HG02981 (cell line): Measurements from ENCODE around the gene ITGAE.
"Not testable (repeated sequence)": the region's sequence is repeated elsewhere in the genome, so short reads cannot be mapped to it uniquely, and the experiment has no call there.

ENCODE experiments used
- ATAC-seq: cut with Tn5 transposase; IDR thresholded peaks from one replicate; pipeline ENCODE4 v1.9.1; 2021; ENCODE audit warnings: mild to moderate bottlenecking, moderate library complexity; ENCODE audit not compliant: unreplicated experiment

The ITGAE gene

DNA sequence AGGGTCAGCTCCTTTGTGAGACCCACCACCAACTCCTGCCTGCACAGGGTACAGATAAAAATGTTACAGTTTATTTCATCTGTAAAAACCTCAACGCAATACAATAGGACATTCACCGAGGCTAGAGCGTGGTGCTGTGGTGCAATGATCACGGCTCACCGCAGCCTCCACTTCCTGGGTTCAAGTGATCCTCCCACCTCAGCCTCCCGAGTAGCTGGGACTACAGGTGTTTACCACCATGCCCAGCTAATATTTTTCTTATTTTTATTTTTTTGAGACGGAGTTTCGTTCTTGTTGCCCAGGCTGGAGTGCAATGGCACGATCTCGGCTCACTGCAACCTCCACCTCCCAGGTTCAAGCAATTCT is 66.1 kb downstream of the ITGAE start:
- not testable (repeated sequence) for ATAC-seq

DNA sequence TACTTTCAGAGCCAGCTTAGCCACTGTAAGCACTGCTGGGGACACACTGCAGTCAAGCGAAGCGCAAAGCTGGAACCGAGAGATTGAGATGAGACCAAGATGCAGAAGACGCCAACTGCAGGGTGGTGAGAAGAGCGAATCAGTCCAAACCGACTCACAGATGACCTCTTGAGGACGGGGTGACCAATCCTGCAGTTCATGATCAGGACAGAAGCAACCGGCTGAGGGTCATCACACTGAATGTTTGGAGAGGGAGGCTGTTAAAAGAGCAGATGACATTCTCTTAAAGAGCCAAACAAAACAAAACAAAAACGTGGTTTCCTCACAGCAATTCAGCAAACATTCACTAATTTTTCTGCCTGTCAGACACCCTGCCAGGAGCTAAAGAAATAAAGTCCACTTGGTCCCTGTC is 68.8 kb downstream of the ITGAE start:
- no peak for ATAC-seq

DNA sequence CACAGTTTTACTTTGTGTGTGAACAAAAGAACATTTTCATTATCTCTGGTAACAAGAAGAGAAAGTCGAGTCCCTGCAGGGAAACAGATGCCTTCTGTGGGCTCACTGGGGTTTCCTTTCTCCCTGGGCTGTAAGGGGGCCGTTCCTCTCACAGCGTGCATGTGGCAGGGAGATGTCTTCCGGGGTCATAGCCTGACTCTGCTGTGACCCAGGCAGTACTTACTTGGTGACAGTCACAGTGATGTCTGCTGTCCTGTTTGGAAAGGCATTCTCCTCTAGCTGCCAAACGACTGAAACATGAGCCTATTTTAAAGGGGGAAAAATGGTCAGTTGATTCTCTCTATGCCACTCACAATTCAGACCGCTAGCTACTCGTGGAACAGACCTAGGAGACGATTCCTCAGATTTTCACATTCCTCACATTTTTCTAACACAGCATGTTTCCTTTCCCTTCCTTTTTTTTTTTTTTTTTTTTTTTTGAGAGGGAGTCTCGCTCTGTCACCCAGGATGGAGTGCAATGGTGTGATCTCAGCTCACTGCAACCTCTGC is 70.0 kb downstream of the ITGAE start:
- ATAC-seq, result no peak

DNA sequence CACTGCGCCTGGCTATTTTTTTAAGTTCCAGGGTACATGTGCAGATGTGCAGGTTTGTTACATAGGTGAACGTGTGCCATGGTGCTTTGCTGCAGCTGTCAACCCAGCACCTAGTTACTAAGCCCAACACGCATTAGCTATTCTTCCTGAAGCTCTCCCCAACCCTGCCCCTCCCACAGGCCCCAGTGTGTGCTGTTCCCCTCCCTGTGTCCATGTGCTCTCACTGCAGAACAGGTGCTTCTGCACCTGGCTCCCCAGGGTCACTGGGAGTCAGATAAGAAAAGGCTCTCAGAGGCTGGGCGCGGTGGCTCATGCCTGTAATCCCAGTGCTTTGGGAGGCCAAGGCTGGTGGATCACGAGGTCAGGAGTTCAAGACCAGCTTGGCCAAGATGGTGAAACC is 71.1 kb downstream of the ITGAE start:
- no peak for ATAC-seq

DNA sequence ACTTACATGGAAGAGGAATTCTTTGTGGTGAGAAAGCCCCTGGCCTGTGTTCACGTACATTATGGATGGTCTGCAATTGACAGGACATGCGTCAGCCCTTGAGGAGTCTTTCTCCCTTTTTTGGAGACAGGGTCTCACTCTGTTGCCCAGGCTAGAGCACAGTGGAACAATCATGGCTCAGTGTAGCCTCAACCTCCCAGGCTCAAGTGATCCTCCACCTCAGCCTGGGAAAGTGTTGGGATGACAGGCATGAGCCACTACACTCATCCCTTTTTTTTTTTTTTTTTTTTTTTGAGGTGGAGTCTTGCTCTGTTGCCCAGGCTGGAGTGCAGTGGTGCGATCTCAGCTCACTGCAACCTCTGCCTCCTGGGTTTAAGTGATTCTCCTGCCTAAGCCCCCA is 72.9 kb downstream of the ITGAE start:
- ATAC-seq, result not testable (repeated sequence)

DNA sequence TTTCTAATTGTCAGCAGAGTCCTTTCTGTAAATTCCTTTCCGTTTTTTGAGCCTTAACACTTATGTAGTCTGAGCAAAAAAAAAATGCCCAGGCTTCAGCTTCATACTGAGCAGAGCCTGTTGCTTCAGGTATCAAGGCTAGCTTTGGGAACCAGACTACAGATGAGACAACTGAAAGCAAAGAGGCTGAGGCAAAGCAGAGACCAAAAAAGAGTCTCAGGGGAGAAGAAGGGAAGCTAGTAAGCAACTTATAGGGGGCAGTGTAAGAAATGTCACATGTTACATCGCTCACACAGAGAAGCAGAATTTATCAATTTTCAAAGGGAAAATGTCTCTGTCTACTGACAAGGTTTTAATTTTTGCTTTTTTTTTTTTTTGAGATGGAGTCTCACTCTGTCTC is 73.9 kb downstream of the ITGAE start:
- ATAC-seq, result no peak

DNA sequence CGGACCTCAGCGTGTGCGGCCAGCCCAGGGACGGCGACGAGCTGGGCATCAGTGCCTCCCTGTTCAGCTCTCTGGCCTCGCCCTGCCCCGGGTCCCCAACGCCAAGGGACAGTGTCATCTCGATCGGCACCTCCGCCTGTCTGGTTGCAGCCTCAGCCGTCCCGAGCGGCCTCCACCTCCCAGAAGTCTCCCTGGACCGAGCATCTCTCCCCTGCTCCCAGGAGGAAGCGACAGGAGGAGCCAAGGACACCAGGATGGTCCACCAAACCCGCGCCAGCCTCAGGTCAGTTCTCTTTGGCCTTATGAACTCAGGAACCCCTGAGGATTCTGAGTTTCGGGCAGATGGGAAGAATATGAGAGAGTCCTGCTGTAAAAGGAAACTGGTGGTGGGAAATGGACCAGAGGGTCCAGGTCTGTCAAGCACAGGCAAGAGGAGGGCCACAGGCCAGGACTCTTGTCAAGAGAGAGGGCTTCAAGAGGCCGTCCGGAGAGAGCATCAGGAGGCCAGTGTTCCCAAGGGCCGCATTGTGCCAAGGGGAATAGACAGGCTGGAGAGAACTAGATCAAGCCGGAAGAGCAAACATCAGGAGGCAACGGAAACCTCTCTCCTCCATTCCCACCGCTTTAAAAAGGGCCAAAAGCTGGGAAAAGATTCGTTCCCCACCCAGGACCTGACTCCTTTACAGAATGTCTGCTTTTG is 76.5 kb downstream of the ITGAE start:
- ATAC-seq, result no peak

DNA sequence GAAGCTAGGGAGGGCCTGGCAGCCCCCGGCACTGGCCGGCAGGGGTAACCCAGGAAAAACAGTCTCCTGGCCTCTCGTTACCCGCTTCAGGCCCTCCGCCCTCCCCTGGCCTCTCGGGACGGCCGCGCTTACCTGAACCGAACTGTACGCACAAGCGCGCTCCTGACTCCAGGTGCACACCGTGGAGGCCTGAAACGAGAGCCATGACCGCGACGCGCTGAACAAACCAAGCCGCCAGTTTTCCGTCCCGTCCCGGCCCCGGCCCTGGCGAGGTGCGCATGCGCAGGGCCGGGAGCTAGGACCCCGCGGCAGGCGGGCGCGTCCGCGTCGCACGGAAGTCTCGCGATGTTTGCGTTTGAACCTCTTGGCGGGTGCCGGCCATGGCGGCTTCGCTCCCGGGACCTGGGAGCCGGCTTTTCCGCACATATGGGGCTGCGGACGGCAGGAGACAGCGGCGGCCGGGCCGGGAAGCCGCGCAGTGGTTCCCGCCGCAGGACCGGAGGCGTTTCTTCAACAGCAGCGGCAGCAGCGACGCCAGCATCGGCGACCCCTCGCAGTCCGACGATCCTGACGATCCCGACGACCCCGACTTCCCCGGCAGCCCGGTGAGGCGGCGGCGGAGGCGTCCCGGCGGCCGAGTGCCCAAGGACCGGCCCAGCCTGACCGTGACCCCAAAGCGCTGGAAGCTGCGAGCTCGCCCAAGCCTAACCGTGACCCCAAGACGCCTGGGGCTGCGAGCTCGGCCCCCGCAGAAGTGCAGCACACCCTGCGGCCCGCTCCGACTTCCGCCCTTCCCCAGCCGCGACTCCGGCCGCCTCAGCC is 77.2 kb downstream of the ITGAE start, which contains the start of gene HASPIN:
TSS of gene HASPIN (plus strand) at position 348 of the 822 bp plus-strand sequence. CDS start at position 381, 33 bp downstream.
- peak; percentile 87 for ATAC-seq

DNA sequence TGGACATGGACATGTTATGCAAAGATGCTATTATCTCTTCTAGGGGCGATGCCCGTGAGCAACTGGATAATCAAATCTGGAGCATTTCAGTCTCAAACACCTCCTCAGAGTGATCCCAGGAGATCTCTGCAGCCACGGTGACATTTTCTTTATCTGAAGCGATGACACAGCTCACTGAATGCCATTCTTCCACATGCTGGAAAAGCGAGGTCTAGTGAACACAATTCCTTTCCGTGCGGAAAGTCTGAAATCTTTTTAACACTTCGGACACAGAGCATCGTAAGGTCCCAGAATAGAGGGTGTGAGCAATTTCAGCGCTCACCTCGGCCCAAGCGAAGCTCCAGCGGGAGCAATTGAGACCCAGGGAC is 77.8 kb downstream of the ITGAE start:
- ATAC-seq, result no peak

DNA sequence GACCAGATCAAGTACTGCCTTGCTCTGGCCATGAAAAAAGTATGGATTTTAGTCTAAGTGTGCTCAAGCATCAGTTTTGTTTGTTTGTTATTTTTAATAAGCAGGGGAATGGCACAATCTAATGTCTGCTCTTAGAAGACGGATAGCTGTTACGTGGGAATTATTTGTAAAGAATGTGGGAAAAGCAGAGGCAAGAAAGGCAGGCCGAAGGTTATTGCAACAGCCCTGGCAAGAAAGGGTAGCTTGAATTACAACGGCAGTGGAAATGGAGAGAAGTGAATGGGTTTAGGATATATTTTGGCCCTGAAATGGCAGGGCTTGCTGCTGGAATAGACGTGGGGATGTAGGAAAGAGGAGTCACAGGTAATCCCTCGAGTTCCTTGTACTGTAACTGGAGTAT is 78.3 kb downstream of the ITGAE start:
- ATAC-seq, result no peak

DNA sequence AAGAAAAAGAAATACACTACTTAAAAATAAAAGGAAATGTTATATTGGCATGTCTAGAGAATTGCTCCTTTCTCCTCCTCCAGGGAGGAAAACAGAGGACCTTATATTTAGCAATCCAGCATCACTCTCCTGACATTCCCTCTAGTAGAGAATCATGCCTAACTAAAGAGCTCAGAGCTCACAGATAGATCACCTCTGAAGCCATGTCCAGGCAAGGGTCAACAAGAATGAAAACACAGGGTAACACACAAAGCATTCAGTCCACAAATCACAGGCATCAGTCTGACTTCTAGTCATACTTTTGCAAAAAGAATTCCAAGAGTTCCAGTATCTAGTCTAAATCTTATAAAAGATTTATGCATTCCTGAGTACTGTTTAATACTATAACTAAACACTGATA is 81.7 kb downstream of the ITGAE start:
- no peak for ATAC-seq

DNA sequence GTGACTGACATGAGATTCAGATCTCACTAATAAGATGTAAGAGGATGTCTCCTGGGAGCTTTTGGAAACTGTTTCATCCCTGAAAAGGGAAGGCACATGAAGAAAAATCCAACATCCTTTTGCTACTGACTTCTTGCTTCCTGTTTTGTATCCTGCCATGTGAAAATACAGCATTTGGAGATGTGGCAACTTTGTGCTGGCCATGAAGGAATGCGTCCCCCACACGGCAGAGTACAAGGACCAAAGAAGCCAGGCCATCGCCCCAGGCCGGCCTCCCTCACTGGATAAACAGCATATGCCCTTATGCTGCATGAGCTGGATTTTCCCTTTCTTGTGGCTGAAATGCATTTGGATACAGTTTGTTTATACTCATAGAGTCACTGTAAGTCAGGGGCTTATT is 82.8 kb downstream of the ITGAE start:
- ATAC-seq, result no peak

DNA sequence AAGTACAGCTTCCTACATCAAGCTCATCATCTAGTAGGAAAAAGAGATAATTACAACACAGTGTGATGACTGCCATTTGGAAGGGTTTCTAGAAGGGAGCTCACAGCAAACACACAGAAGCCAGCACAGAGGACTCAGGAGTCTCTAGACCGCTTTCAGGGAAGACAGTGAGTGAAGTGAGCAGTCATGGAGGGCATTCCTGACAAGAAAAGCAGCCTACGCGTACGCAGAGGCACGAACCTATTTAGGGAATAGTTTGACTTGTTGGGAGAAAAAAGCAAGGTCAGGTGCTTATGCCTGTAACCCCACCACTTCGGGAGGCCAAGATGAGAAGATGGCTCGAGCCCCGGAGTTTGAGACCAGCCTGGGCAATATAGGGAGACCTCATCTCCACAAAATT is 85.7 kb downstream of the ITGAE start:
- ATAC-seq, result no peak

DNA sequence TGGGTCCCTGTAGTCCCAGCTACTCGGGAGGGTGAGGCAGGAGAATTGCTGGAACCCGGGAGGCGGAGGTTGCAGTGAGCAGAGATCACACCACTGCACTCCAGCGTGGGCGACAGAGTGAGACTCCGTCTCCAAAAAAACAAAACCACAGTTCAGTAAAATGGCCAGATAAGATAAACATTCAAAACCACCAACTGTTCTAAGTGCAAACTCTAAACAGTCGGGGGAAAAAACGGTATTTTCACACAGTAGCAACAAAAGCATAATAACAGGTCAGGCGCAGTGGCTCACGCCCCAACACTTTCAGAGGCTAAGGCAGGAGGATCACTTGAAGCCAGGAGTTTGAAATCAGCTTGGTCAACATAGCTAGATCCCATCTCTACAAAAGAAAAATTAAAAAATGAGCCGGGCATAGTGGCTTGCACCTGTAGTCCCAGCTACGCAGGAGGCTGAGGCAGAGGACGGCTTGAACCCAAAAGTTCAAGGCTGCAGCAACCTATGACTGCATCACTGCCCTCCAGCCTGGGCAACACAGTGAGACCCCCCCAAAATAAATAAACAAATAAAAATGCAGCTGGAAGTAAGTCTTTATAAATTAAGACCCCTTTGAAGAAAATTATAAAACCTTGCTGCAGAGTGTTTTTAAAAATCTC is 88.1 kb downstream of the ITGAE start:
- no peak for ATAC-seq

DNA sequence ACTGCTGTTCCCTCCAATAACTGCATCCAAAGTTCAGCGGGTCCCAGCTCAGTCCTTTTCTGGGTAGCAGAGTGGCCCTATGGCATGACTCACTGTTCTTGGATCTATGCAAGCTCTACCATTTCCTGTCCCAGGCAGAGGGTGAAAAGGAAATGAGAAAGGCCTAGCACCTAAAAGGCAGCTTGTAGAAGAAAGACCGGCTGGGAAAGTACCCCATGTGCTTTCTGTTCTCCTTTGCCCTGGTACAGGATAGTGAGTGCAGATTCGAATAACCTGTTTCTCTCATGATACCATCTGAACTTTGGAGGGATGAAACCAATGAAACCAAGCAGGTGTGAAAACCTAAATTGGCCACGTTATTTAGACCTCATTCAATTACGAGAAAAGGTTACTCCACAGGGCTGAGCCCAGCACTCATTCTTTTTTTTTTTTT is 90.0 kb downstream of the ITGAE start:
- peak; percentile 92 for ATAC-seq

DNA sequence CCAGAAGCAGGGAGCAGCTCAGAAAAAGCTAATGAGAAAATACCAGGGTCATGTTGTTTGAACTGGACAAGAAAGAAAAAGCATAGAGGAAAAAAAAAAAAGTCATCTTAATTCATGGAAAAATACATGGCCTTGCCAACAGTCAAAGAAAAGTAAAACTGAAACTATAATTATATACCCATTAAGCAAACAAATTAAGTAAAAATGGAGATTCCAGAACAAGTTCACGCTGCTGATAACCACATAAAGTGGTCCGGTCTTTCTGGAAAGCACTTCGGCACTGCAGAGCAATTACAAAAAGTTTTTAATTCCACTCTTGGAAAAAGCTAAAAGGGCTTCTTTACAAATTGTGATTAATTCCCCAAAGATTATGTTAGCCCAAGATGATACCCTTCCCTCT is 92.6 kb downstream of the ITGAE start:
- ATAC-seq, result no peak

DNA sequence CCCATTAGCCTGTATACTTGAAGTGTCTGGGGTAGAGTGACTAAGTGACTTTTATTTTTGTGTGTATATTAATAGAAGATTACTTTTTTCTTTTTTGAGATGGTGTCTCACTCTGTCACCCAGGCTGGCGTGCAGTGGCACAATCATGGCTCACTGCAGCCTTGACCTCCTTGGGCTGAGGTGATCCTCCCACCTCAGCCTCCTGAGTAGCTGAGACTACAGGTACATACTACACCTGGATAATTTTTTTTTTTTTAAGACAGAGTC is 95.3 kb downstream of the ITGAE start:
- ATAC-seq, result not testable (repeated sequence)

DNA sequence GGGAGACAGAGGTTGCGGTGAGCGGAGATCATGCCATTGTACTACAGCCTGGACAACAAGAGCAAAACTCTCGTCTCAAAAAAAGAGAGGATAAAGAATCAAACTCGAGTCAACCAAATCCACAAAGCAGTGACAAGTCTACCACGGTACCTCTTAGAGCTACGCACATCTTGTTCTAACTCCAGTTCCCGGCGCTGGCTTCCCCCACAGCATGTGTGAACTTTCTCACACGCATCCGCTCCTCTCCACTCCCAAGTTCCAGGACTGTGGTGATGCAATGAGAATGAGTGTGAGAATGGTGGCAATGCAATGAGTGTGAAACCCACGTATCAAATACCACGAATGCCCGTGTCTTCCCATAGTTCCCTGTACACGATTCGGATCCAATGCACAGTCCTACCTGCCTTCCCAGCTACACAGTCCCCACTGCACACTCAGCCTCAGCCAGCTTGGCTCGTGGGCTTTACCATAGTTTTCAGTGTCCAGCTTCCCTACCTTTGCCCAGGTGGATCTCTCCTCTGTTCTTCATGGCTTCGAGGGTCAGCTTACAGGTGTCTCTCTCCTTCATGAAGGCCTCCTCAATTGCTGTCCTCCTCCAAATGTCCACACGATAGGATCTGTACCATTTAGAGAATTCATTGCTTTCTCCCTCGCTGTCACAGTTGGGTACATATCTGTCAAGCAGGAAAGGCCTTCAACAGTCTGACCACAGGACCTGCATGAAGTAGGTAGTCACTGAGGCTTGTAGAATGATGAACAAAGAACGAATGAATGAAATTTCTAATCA is 95.9 kb downstream of the ITGAE start:
- no peak for ATAC-seq

DNA sequence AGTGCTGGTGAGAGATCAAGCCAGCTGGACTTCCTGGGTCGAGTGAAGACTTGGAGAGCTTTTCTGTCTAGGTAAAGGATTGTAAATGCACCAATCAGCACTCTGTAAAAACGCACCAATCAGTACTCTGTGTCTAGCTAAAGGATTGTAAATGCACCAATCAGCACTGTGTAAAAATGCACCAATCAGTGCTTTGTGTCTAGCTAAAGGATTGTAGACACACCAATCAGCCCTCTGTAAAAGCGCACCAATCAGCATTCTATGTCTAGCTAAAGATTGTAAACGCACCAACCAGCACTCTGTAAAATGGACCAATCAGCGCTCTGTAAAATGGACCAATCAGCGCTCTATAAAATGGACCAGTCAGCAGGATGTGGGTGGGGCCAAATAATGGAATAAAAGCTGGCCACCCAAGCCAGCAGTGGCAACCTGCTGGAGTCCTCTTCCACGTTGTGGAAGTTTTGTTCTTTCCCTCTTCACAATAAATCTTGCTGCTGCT is 98.9 kb downstream of the ITGAE start:
- not testable (repeated sequence) for ATAC-seq

DNA sequence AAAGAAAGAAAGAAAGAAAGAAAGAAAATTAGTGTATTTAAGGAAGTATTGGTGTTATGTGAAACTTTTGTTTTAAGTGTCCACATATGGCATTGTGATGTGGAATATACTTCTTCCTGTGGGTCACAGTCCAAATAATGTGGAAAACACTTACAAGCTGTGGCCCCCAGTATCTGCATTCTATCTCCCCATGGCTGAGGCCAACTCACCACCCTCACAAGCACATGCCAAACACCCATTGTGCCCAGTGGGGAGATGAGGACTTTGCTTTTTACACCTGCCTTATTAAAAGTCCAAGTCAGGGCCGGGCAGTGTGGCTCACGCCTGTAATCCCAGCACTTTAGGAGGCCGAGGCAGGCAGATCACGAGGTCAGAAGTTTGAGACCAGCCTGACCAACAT is 101.0 kb downstream of the ITGAE start:
- no peak for ATAC-seq

DNA sequence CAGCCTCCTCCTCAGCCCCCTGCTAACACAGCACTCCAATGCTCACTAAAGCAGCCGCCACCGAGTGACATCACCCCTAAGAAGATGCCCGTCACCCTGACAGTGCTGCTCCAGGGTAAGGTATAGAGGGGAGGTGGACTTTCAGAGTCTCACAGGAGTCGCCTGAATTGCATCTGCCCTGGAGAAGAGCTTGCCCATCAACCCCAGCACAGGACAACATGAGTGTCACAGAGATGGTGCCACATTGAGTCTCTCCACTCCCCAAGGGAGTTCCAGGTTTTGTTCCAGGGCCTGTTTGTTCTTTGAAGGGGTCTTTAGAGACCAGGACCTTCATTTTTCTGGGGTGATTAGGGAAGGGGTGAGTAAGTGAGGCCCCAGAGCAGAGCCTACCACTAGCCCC is 102.8 kb downstream of the ITGAE start:
- ATAC-seq, result no peak
